ENCODE measurements around the gene CCR2.

Gene CCR2

GRCh38 chr3:46408853-46409252 lies 54.9 kb downstream of the CCR2 start:
- H3K27ac Mint-ChIP-seq: no peak overlapping the region
- H3K4me1 Mint-ChIP-seq: peaks cover 16% of the 10 kb centered on the region
- DNase-seq (ENCODE audit: low spot score in 2 of 2): no peak
- no peak for ATAC-seq (ENCODE audit: low read depth)
- H3K4me3 Mint-ChIP-seq: no peak overlapping the region
- peaks cover 3% of the 10 kb centered on the region for H3K36me3 Mint-ChIP-seq
- peaks cover 2% of the 10 kb centered on the region for H3K27me3 Mint-ChIP-seq
- H3K9me3 Mint-ChIP-seq: no peaks in the 10 kb centered on the region

- H3K27ac Mint-ChIP-seq: no peak overlapping the region
Observed at GRCh38 chr3:46409739-46410489, 56.0 kb downstream of the CCR2 start.

More at GRCh38 chr3:46409739-46410489, 56.0 kb downstream of the CCR2 start:
- Mint-ChIP-seq H3K36me3 (peaks cover 3% of the 10 kb centered on the region), H3K4me1 (peaks cover 16% of the 10 kb centered on the region), H3K27me3 (peaks cover 2% of the 10 kb centered on the region), H3K9me3 (no peaks in the 10 kb centered on the region), H3K4me3 (no peak overlapping the region)
- DNase-seq (ENCODE audit: low spot score in 2 of 2) (no peak), ATAC-seq (ENCODE audit: low read depth) (no peak)
